Stimulated activated CD8-positive, alpha-beta memory T cell treated with anti-CD3 and anti-CD28 coated beads, Interleukin-15, amount 100 ng/mL, for 1 hour (primary cell): Measurements from ENCODE around the gene ZNF428.
"Not testable (repeated sequence)": the region's sequence is repeated elsewhere in the genome, so short reads cannot be mapped to it uniquely, and the experiment has no call there.

Source experiments
- DNase-seq: peaks from one replicate; pipeline ENCODE4 v3.0.0-alpha.2; 2020; ENCODE audit warnings: low read depth

The ZNF428 gene

DNA sequence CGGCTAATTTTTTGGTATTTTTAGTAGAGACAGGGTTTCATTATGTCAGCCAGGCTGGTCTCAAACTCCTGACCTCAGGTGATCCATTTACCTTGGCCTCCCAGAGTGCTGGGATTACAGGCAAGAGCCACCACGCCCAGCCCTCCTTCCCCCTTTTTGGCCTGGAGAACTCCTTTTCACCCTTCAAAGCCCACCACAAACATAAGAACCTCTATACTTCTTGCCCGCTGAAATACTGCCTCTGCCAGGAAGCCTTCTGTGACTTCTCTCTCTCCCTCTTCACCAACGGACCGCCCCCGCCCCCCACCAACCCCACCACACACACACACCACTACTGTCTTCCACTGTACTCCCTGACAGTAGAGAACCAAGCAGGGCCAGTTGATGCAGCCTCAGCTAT lies 2.5 kb downstream of the ZNF428 start:
- no peak for DNase-seq

DNA sequence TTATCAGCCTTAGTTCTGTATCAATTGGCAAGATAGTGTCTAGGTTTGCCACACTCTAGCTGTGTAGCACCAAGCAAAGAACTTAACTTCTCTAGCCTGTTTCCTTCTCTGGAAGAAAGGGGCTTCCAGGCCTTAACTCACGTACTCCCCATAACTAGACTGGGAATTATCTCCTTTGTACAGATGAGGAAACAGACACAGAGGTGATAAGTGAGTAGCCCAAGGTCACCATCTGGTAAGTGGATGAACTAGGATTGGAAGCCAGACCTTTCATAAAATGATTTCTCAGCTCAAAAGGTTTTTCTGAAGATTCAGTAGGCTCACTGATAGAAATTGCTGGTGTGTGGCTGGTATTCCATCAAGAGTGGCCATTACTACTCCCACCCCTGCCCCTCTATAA lies 3.1 kb downstream of the ZNF428 start:
- DNase-seq: no peak

DNA sequence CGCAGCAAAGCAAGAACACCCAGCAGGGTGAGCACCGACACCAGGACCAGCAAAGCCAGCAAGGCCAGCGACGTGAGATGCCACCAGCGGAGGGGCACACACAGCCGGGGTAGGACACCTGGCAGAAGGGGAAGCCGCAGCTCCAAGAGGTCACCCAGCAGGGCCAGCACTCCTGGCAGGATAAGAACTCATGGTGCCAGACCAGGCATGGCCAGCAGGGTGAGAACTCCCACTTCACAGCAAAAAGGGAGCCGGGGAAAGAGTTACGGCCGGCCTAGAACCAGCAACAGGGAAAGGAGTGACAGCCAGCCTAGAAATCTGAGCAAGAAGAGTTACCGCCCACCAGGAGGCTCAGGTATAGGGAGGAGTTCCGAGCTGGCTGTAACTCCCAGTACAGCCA lies 7.1 kb downstream of the ZNF428 start:
- no peak for DNase-seq

DNA sequence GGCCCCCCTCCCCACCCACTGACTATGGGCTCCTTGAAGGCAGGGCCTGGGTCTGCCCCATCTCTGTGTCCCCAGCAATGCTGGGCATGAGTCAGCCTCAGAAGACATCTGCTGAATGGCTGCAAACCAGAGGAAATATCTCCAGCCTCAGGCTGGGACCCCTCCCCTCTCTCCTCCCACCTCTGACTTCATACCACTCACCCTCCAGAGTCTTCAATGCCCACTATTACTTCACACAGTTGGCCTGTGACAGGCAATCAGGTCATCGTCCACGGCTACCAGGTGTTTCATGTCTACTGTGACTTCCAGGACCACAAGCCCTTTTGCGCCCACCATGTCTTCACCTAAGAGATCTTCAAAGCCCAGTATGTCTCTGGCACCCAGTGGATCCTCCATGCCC lies 7.6 kb downstream of the ZNF428 start, which contains the start of gene SRRM5:
SRRM5 (plus strand) TSS at position 301 of the 400 bp plus-strand sequence; CDS start at position 335, 34 bp downstream.
- no peak for DNase-seq

DNA sequence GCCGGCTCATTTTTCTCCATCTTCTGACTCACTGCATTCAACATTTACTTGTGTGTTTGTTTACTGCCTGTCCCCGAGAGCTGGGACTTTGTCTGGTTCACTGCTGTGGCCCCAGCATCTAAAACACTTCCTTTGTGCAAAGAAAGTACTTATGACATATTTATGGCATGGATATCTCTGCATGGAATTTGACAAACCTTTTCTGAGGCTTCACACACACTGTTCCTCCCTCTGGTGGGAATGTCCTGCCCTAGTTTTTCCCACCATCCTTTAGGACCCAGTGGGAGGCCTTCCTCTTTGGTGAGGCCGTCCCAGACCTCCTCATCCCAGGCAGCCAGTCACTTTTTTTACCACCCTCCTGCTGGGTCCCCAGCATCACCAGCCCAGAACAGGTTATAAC lies 8.9 kb downstream of the ZNF428 start:
- no peak for DNase-seq

DNA sequence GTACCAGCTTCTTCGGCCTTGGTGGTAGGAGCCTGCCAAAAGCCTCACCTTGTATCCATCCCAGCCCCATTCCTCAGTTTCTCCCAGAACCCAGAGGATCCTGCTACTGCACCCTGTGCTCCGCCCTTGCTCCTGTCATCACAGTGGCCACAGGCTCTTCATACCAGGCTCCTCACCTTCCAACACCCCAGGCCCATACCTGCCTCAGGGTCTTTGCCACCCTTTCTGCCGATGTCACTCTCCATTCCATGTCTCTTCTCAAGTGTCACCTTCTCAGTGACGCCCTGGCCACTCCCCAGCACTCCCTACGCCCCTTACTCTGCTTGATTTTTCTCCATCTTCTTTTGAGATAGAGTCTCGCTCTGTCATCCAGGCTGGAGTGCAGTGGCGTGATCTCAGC lies 9.6 kb downstream of the ZNF428 start:
- no peak for DNase-seq

DNA sequence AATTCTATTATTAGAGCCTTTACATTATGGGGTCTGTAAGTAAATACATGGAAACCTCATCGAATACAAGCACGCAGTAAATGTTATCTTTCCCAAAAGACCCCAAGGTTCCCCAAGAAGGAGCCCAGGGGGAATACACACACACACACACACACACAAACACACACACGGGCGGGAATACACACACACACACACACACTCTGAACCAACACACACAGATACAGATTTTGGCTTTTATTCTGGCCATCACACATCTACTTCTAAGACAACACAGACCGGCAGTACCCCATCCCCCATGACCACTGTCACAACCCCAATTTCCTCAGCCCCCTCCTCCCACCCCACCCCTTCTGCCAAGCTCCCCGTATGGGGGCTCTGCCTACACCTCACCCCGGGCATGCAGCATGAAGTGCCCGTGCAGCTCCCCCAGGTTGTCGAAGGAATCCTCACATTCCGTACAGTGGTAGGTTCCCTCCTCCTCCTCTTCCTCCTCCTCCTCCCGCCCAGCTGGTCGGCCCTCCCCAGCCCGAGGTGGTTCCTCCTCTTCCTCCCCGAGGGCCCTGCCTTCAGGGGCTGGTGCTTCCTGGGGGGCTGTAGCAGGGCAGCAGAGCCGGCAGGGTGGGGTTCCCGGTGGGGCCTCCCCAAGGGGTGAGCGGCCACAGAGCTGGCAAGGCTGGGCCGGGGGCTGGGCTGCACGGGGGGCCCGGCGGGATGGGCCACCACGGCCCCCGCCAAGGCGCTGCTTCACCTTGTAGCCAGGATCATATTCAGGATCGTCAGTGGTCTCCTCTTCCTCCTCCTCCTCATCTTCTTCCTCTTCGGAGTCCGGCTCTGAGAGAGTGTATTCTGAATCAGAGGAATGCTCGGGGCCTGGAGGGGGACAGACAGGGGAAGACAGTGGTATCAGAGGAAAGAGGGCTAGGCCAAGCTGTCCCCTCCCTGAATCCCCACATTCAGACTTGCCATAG lies 11.9 kb downstream of the ZNF428 start:
- DNase-seq: no peak

DNA sequence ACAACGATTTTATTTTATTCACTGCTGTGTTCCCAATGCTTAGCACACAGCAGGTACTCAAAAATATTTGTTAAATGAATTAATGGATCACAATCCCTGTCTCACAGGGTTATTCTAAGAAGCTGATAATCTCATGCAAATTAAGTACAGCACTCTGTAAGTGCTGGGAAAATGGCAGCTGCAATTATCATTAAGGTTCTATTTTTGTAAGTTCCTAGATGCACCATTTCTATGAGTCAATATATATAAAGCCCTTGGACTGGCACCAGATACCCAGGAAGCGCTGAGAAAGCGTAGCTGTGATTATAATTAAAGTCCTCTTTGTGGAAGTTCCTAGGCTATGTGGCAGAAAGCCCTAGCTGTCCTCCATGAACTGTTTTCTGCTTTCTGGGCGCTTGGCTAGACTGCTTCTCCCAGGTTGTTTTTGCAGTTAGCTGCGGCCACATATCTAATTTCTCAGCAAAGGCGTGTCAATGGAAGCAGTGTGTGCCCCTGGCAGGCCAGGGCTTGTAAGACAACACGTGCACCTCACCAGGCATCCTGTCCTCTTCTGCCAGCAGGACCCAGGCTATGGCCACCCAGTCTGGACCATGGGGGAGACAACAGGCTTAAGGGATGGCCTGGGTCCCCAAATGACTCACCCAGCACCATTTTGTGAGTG lies 12.7 kb downstream of the ZNF428 start:
- DNase-seq: no peak

DNA sequence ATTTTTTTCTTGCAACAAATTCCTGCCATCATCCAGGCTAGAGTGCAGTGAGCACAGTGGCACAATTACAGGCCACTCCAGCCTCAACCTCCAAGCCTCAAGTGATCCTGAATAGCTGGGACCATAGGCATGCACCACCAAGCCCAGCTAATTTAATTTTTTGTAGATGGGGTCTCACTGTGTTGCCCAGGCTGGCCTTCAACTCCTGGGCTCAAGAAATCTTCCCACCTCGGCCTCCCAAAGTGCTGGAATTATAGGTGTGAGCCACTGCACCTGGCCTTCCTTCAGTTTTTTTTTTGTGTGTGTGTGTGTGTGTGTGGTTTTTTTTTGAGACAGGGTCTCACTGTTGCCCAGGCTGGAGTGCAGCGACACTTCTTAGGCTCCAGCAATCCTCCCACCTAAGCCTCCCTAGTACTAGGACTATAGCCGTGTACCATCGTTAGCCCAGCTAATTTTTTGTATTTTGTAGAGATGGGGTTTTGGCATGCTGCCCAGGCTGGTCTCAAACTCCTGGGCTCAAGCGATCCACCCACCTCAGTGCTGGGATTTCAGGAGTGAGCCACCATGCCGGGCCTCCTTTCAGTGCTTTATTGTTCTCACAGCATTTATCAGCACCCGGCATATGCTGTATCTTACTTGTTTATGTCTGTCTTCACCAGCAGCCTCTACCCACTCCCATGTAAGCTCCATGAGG lies 13.4 kb downstream of the ZNF428 start:
- no peak for DNase-seq

DNA sequence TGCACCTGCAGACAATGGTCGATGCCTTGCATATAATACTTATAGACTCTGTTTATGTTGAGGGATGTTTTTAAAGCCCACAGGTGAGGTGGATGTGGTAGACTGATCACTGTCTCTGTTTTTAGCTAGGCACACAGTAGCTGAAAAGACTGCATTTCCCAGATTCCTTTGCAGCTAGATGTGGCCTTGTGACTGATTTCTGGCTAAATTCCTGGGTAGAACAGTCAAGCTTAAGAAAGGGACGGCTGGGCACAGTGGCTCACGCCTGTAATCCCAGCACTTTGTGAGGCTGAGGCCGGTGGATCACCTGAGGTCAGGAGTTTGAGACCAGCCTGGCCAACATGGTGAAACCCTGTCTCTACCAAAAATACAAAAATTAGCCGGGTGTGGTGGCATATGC lies 19.1 kb downstream of the ZNF428 start:
- DNase-seq: not testable (repeated sequence)

DNA sequence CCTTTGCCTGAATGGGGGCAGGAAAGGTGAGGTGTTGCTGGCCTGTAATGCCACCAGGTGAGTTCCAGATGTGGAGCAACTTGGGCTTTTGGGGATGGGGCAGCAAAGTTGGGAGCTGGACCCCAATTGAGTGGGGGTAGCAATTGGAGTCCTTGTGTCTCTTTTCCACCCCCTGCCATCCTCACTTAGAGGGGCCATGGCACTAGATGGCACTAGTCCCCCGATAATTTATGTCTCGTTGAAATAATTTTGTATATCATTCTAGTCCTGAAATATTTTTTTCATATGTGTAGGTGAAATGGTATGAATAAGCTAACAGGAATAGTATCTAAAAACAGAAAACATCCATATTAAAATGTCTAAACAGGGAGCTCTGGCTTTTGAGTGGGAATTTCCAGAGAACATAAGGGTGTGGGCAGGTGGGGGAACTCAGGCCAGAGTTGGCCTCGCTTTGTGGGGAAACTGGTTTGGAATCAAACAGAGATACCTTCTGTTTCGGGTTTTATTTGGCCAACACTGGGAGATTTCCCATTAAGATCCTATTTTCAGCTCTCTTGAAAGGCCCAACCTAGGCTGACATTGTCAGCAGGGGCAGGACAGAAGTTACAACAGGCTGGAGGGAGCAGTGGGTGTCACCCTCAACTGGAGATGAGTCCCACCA lies 19.7 kb downstream of the ZNF428 start:
- no peak for DNase-seq

DNA sequence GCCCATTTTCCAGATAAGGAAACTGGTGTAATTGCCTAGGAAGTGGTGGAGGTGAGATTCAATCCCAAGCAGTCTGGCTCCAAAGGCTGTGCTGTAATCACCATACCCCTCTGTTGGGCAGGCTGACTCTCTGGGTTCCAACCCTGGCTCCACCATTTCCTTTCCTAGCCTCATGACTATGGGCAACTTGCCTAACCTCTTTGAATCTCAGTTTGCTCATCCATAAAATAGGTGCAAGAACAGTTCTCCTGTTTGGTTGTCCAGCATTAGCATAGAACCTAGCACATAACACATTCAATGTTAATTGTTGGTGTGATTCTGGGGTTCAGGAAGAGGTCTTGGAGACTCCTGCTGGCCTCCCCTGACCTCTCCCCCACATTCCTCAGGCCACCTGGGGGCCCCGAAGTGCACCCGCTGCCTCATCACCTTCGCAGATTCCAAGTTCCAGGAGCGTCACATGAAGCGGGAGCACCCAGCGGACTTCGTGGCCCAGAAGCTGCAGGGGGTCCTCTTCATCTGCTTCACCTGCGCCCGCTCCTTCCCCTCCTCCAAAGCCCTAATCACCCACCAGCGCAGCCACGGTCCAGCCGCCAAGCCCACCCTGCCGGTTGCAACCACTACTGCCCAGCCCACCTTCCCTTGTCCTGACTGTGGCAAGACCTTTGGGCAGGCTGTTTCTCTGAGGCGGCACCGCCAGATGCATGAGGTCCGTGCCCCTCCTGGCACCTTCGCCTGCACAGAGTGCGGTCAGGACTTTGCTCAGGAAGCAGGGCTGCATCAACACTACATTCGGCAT lies 20.8 kb downstream of the ZNF428 start:
- DNase-seq: no peak

DNA sequence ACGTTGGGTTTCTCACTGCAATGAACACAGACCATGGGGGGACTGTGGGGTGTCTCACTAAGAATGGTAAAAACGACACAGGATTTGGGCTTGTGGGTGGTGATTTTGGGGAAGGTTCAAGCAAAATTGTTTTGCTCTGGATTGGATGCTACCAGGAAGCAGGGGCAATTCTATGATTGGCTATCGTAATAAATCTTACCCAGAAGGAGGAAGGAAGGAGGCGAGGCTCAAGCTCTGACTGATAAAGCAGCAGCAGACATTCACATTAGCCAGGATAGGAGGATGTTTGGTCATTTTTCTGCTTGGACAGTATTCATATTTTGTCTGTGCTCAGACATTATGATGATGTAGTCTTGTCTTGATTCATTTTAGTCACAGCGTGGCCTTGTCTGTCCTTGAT lies 21.6 kb downstream of the ZNF428 start:
- DNase-seq: no peak

DNA sequence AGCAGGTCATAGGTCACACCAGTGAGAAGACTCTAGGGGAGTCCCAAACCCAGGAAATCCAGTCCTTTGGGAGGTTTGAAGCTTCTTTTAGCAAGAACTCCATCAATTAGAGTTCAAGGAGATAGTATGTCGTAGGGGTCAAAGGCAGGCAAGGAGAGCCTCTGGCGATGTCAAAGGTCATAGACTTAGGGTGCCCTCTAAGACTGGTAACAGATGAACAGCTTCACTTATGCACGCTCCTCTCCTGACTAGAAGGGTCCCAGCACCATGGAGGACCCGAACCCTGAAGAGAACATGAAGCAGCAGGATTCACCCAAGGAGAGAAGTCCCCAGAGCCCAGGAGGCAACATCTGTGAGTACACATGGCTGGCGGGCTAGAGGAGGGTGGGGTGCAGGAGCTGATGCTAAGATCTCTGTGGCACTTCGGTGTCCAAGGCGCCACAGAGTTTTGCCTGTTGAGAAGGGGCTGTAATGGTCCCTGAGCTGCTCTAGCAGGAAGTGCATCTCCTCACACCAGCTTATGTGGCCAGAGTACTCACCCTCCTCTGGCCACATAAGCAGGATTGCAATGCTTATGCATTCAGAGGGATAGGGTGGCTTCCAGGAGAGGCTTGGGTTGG lies 22.5 kb downstream of the ZNF428 start:
- DNase-seq: no peak

DNA sequence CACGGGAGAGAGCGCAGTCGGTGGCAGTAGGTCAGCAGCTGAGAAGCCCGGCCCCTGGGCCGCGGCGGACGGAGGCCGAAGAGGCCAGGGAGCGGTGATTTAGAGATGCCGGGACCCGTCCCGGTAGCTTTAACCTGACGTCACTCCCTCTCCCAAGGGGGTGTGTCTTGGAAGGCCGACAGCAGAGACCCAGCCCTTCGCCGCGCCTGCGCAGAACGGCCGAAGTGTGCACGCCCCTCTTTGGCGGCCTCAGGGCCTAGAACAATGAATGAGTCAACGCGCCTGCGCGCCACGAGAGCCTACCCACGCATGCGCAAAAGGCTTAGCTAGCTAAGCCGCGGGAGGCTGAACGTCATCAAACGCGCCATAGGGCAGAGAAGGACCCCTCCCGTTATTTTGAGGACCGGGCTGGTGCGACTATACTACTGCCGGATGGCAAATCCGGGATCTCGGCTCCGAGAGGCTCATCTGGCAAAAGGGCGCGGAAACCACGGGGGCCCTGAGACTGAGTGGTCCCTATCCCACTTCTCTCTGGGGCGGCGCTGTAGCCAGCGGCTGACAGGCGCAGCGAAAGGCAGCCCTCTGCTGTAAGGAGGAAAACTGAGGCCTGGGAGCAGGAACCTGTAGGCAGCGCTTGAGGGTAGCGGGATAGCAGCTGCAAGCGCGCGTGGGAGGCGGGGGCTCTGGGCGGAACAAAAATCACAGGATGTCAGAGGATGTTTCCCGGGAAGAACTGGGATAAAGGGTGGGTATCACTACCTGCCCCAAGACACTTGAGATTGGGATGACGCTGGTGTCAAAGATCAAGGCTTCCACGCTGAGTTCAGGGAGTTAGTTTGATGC lies 23.2 kb downstream of the ZNF428 start, which contains the start of the genes IRGQ and ZNF576:
IRGQ (minus strand) TSS at position 136 of the 843 bp plus-strand sequence. CDS start 796 bp downstream, outside the sequence.
ZNF576 (plus strand) TSS at position 597 of the 843 bp plus-strand sequence. CDS start 514 bp downstream, outside the sequence.
- peak; percentile 100 for DNase-seq

DNA sequence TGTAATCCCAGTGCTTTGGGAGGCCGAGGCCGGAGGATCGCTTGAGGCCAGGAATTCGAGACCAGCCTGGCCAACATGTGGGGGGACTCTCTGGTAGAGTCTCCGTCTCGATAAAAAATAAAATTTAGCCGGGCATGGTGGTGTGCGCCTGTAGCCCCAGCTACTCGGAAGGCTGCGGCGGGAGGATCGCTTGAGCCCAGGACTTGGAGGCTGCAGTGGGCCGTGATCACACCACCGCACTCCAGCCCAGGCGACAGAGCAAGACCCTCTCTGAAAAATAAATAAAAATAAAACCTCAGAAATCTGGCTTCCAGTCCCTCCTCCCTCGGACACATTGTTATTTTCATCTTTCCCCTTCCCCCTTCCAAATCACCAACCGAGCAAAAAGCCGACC lies 23.8 kb downstream of the ZNF428 start:
- no peak for DNase-seq

DNA sequence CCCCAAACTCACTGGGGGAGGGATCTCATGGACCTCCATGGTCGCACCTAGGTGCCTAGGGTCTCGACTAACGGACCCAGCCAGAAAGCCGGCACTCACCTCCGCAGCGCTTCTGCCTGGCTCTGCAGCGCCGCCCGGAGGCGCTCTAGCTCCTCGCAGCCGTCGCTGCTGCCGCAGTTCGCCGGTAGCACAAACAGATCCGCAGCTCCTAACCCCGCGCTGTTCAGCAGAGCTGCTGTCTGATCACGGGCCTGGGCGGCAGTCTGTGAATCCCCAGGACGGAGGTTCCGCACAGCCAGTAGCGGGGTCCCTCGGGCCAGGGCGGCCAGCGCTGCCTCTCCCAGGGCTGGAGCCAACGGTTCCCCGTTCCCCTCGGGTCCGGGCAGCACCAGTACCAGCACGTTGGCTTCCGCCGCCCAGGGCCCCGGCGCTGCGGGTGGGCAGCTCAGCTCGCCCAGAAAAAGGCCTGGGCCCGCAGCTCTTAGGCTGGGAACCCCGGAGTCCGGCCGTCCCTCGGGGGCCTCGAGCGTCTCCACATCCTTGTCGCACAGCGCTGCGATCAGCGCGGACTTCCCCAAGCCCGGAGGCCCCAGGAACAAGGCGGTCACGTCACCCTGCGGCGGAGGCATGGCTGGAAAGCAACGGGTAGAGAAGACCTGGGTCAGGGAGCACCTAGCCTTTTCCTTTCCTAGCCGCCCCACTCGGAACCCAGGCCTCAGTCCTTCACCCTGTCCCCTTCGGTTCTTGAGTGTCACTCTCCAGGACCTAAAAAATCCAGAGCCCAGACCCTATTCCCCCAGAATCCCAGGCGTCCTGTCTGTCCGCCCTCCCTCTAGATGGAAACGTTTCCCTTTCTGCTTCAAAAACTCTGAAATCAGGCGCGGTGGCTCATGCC lies 24.5 kb downstream of the ZNF428 start:
- DNase-seq: peak; percentile 32

DNA sequence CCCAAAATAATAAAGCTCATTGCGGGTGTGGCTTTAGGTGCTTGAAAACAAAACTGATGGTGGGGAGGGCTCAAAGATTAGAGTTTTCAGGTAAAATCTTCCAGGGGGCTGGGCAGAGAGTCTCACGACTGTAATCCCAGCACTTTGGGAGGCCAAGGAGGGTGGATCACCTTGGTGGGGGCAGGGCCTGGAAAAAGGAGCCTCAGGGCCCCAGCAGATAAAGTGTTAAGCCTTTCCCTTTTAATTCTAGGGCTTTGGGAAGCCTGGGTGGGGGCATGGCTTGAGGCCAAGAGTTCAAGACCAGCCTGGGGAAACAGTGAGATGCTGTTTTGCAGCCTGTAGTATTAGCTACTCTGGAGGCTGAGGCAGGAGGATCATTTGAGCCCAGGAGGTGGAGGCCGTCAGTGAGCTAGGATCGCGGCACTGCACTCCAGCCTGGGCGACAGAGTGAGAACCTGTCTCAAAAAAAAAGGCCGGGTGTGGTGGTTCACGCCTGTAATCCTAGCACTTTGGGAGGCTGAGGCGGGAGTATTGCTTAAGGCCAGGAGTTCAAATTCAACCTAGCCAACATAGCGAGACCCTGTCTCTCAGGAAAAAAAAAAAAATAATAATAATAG lies 25.2 kb downstream of the ZNF428 start:
- no peak for DNase-seq
